NCI-H524 treated with DMSO at 0.1 percent for 48 hours (cell line): Measurements from ENCODE around the gene ATP8A2.

Source experiments
- DNase-seq: peaks from one replicate; lab custom pipeline; 2025; lab: John Stamatoyannopoulos, UW

Gene ATP8A2

DNA sequence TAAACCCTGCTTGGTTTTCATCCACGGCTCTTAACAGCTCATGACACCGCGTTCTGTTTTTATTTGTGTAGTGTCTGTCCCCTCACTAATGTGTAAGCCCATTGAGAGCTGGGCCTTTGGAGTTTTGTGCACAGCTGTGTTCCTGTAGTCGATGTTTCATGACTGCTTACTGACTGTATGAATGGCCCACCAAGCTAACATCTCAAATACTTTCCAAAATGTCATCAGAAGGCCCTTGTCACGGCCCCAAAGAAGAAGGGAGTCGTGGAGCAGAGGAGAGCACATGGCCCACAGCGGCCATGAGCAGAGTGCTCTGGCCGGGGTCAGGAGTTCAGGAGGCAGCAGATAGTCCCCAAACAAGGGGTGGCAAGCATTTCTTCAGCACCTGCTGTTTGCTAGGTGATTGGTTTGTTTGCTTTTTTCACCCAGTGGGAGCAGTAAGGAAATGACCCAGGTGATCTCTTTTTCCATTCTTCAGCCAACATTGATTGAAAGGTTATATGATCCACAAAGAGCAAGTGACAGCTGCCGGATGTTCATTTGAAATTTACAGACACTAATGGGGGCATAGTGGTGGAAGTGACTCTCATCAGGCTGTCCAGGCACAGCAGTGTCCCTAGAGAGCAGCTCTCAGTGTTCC, 315.2 kb downstream of the ATP8A2 start:
- DNase-seq, result no peak

DNA sequence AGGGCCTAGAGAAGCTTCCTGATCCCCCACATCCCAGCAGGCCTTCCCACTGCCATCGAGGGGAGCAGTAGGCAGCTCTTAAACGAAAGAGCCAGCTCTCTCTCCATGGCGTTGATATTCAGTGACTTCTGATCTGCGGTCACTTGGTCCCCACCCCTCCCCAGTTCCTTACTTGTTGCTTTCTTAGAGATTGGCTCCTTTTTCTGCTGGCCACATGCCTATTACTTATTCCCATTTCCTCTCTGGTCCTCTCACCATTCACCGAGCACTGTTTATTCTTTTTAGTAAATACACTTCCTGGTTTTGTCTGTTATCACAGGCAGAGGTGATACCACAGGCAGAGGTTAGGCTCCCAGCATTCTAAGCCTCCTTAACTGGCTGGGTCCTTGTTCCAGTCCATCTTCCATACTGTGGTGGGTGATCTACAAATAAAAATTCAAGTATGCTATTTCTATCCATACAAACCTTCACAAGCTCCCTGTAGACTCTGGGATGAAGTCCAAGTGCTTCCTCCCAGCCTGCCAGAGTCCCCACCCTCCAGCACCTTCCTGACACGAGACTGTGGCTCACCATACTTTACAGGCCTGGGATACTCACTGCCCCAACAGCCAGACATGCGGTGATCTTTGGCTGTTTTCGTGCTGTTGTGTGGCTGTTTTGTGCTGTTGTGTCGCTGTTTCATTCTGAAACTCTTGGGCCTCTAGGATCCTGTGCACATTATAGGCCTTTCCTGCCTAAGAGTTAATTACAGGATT, 315.9 kb downstream of the ATP8A2 start:
- DNase-seq, result no peak

DNA sequence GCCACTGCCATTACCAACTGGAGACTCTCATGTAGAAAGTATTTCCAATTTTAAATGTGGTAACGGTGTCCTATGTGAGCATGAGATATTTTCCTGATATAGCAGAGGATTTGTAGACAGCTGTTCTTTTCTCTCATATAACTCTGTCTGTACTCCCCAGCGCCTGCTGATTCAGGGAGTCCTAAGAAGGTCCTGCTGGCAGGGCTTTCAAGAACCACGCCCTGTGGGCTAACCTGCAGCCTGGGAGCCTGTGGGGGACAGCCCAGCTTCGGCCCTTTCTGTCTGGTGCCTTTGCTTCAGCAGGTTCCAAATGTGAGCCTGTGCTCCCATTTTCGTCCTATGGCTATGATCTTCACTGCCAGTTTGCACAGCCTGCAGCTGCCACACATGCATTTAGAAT, 316.8 kb downstream of the ATP8A2 start:
- no peak for DNase-seq

DNA sequence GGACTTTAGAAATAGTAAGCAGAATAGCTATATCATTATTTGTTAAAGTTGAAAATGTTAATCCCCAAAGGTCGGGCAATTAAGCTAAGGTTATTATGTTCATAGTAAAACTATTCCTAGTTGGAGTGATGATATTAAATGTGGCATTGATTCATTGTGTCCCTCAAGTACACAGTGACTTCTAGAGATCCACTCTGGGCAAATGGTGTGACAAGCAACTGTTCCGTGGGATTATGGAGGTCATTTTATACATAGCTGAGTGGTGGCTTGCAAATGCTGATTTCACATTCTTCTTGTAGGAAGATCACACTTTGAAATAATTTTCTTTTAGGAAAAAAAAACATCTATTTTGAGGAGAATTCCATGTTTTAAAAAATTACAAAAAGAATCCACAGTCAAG, 317.8 kb downstream of the ATP8A2 start:
- DNase-seq, result no peak

DNA sequence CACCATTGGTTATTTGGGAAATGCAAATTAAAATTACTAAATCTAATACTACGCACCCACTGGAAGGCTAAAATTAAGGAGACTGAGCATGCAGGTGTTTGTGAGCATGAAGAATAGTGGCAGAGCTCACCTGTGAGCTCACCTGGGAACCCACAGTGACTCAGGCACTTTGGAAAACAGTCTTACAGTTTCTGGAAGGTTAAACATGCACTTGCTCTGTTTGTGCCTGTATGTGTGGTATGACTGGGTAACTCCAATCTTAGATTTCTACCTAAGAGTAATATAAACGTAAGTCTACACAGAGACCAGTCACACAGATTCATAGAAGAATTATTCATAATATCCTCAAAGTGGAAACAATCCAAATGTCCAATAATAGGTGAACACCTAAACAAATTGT, 318.8 kb downstream of the ATP8A2 start:
- DNase-seq, result no peak

DNA sequence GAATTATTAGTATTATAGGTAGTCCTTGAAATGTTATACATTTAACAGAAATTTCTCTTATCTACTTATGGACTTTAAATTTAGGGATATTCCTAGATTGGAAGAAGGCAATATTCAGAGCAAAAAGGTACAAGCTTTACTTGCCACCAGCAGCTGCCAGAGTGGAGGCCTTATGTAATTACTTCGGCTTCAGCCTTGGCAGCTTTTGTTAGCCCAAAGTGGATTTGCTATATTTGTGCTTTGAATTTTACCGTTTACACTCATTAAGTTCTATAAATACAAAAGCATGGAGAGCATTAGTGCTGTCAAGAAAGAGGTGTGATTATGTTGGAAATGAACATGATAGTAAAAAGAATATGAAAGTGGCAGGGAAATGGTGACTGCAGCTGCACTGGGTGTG, 319.9 kb downstream of the ATP8A2 start:
- DNase-seq, result no peak

DNA sequence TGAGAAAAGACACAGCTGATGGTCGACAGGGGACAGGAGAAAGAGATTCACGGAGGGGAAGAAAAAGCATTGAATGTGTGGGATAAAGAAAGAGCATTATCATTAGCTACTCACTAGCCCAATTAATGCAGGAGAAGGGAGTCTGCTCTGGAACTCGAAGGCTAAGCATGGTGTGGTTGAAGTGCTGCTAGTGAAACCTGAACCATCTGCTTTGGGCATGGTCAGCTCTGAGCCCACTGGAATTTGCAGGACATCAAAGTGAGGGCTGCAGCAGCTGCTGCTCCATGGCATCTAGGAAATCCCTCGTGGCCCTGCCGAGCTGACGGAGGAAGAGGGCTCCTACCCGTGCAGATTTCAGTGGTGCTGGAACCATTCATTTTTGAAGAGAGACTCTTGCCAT, 320.3 kb downstream of the ATP8A2 start:
- DNase-seq, result no peak

DNA sequence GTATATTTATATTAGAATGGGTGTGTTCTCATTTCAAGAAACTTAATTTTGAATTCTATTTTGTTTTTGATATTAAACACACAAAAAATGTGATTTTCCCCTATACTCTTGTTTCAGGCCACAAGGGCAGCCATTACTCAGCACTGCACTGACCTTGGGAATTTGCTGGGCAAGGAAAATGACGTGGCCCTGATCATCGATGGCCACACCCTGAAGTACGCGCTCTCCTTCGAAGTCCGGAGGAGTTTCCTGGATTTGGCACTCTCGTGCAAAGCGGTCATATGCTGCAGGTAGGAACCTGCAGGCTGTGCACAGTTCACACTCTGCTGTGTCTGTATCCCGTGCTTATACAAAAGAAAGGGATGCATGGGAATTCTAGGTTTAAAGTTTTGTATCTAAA, 327.3 kb downstream of the ATP8A2 start:
- DNase-seq, result no peak

DNA sequence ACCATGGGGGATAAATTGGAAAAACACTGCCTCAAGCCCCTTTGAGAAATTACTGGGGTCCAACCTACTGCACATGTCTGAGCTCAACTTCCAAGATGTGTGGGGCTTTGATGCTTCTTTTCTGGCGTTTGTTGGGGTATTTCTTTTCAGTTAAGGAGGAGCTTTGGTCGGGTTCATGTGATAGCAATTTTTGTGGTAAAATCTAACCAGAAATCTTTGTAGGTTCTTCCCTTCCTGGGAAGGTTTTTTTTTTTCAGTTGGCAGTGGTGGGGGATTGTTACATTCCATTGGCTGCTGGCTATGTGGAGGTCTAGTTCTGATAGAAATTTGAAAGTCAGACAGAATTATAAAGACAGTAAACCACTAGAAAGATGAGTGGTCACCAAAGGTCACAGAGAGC, 327.8 kb downstream of the ATP8A2 start:
- no peak for DNase-seq

DNA sequence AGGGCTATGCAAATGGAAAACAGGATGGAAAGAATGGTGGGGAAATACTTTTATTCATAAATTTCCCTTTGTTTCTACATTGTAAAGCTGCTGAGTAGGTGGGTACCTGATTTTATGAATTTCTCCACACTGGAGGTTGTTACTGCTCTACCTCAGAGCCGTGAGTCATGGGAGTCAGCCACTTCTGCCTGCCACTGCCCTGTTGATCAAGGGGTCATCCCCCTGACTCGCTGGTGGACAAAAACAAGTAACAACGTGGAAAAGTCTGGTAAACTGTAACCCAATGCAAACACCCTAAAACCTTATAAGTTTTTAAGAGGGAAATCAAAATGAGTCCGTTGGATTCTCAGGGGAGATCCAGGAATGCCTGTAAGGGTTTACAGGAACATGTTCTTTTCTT, 329.5 kb downstream of the ATP8A2 start:
- no peak for DNase-seq

DNA sequence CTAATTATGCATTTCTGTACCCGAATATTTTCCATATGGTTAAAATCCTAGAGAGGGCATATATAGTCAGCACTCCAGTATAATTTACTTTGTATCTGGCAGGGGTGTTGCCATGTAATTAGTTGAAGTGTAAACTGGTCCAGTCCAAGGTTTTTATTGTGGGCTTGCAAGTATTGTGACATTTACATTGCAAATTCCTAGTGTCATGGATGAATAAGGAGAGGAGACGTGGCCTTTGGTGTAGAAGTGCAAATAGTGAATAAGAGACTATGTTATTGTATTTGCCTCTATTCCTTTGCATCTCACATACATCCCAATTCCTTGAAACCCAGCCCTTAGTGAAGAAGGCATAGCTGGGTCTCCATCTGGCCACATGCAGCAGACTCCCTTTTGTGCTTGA, 330.6 kb downstream of the ATP8A2 start:
- DNase-seq, result no peak

DNA sequence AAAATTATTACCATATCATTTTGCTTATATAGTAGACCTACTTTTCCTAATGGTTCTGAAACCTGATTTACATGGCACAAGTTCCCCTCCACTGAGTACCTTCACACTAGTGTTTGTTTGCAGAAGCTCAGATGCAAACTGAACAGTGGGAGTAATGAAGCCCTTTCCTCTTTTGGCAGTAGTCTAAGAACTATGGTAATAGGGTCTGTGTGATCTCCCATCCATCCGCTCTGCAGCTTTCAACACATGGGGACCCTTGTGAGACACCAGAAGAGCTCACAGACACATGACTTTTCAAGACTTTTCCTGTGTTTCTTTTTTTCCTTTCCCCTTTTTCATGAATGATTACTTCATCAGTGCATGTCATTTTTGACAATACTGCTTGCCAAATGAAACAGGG, 336.0 kb downstream of the ATP8A2 start:
- no peak for DNase-seq

DNA sequence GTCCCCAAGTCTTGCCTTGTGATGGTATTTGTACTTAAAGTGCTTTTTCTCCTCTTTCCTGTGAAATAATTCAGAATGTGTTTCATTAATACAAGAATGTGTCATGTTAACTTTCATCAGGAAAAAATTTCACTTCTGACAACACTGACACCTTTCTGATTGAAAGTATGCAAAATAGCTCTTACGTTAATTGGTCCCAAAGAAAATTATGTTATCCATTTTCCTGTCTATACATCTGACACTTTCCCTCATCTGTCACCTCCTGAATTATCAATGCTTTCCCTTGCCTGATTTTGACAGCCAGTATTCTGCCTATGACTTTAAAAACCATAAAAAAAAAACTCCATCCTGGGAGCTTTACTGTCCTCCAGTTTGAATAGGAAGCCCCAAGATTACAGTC, 336.5 kb downstream of the ATP8A2 start:
- no peak for DNase-seq

DNA sequence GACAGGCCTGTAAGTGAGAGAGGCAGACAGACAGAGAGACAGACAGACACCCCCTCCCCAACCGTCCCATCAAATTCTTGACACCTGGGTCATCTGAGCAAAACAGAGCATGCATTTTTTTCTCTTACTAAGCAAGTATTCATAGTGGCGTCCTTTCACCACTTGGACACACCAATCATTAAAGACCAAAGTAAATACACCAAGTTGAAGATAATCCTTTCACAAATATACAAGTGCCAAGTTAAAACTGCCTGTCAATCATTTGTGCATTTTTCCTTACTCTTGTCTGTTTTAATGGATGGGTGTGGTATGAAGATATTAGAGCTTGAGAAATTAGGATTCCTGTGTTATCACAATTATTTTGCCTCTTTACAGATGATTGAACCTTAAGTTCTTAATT, 337.3 kb downstream of the ATP8A2 start:
- DNase-seq, result no peak

DNA sequence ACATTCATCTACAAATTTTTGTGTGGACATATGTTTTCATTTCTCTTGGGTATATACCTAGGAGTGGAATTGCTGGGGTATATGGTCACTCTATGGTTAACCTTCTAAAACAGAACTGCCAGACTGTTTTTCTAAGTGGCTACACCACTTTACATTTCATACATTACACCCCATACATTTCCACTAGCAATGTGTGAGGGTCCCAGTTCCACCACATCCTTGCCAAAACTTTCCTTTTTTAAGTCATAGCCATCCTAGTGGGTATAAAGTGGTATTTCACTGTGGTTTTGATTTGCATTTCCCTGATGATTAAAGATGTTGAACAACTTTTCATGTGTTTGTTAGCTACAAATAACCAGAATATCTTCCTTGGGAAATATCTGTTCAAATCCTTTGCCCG, 344.0 kb downstream of the ATP8A2 start:
- DNase-seq, result no peak

DNA sequence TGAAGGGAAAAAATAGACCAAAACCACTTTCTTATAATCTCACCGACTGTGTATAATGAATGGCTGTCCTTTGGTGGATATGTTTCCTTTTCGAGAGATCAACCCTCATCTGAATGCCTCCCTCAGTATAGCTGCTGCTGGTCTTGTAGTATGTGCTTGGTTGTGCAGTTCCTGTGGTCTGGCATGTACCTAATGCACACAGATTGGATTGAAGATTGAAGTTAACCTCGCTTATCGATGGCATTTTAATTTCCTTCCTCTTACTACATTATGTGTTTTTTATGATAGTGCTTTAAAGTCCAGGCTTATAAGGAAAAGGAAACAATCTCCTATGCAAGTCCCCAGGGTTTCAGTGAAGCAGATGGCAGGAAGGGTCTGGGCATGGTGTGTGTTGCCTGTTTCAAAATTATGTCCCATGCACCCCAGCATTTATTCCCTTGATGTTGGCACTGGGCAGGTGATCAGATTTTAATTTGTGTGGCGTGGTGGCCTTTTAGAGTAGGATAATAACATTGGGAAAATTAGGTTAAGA, 346.0 kb downstream of the ATP8A2 start:
- DNase-seq, result no peak

DNA sequence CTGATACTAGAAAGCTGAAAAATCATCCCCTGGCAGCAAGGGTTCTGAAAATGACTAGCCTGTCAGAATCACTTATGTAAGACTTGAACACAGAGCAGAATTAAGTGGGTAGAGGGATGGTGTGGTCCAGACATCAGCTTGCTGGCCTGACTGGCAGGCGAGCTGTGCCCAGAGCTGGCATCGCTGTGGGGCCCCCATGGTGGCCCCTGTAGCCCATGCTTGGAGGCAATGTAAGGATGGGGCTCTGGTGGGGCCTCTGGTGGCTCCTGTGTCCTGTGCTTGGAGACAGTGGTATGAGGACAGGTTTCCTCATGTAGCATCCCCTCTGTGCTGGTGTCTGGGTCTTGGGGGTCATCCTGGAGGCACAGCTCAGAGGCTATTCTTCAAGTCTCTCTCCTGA, 347.9 kb downstream of the ATP8A2 start:
- no peak for DNase-seq

DNA sequence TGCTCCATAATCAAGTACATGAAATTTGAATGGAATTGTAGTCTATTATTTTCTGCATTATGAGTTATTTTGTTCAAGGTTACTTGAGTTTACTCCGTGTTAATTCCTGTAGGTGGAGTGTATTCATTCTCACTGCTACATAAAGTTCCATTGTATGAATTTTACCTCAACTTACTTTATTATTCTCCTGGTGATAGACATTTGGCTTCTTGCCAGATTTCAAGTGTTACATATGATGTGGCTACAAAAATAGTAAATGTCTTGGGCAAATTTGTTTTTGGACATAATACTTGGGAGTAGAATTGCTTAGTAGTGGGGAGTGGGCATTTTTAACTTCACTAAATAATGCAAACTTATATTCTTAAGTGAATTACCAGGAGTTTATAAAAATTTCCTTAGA, 351.1 kb downstream of the ATP8A2 start:
- DNase-seq, result no peak

DNA sequence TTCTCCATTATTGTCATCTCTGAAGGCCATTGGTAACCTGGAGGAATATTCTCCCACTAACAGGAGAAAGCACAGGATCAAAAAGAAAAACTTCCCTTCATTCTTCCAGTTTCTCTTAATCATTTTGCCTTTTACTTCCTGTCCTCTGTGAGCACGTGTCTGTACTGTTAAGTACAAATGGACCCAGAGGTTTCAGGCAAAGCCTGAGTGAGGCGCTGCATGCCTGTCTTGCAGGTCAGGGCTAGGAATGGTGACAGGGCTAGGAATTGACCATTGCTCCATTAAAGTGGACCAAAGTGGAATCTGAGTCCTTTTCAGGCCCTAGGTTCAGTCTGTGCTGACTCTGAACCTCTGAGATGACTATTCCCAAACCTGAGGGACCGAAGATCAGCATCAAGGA, 353.3 kb downstream of the ATP8A2 start:
- DNase-seq, result no peak

DNA sequence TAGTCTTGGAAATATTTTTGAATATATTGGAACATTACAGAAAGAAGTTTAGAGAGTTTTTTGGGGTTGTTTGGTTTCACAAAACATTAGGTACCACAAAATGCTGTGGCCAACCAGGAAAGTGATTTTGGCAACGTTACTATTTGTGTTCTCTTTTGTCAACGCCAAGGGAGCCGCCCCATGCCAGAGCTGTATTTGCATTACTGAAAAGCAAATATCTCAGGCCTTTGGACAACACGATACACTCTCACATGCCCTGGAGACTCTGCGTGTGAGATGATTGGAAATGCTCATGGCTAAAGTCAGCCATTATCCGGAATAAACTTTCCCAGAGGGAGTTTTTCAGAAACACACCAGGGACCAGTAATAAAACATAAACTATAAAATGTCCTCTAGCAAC, 355.5 kb downstream of the ATP8A2 start:
- no peak for DNase-seq

DNA sequence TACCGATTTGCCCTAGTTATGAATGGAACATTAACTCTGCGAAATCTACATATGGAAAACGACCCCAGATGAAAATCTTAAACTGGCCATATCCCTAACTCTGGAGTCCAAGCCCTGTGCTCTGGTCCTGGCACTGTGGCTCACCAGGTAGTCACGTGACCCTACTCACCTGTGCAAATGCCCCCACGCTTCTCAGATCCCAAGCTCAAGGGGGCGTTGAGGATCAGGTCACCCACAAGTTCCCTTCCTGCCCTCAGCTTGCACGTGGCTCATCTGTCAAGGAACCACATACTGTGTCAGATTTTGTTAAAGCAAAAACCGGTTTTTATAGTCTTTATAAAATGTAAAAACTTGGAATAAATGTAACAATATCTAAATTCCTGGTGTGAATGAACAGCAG, 356.0 kb downstream of the ATP8A2 start:
- DNase-seq, result no peak

DNA sequence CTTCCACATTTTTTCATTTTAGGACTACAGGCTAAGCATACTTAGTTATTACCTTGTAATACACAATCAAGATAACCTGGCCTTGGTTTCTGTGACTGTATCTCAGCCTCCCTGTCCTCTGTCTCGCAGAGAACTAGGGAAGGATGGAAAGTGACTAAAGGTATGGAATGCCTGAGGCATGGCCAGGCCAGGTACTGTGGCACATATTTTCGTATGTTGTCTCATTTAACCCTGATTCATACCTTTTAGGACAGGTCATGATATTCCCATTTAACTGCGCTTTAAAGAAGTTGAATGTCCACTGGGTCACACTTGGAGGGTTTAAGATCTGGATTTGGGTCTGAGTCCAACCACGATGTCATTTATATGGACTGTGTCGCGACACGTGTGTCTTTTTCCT, 357.4 kb downstream of the ATP8A2 start:
- DNase-seq, result no peak

DNA sequence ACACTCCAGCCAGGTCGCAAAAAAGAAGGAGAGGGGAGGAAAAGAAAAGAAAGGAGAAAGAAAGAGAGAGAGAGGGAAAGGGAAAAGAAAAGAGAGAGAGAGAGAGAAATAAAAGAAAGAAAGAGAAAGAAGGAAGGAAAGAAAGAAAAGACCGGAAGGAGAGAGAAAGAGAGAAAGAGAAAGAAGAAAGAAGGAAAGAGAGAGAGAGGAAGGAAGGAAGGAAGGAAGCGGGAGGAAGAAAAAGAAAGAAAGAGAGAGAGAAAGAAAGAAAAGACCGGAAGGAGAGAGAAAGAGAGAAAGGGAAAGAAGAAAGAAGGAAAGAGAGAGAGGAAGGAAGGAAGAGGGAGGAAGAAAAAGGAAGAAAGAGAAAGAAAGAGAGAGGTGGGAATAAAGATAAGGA, 359.3 kb downstream of the ATP8A2 start:
- DNase-seq, result no peak

DNA sequence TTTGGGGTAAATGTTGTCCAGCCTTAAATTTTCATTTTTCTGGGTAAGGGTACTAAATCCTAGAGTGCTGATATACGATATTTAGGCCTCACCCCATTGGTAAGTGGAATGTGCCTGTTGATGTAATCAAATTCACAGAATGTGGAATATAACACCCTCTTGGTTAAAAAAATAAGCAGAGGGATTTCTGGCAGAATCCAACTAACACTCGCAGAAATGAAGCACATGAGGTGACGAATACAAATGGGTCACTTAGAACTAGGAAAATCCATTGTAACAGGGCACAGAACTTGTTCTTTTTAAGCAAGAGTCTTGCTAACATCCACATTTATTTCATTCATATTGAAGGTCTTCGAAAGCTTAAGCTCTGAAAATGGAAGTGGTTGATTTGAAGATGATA, 359.8 kb downstream of the ATP8A2 start:
- no peak for DNase-seq
